H9 (cell line): ENCODE measurements around the gene THSD4. TPM values are rescaled to one million over a fixed set of nuclear protein-coding genes. Genes with fewer than 3 reads are reported as not detected.

Experiments used
- DNase-seq: peaks from one replicate; pipeline ENCODE4 v3.0.0-alpha.2; 2017
- H2AFZ ChIP-seq: one replicate; pipeline ENCODE4 v1.6.1; 2013; ENCODE audit warnings: mild to moderate bottlenecking, low read length, control low read depth, moderate library complexity
- H2AK5ac ChIP-seq: 2 replicates; pipeline ENCODE4 v1.6.1; 2013; ENCODE audit warnings: low read length, control low read depth, mixed read lengths; ENCODE audit not compliant: insufficient read length
- H2BK120ac ChIP-seq: one replicate; pipeline ENCODE4 v1.6.1; 2013; ENCODE audit warnings: low read depth, mild to moderate bottlenecking, low read length, control low read depth, inconsistent platforms; ENCODE audit not compliant: poor library complexity, severe bottlenecking
- H2BK12ac ChIP-seq: 2 replicates; pipeline ENCODE4 v1.6.1; 2013; ENCODE audit warnings: low read length, control low read depth, mixed read lengths, low read depth; ENCODE audit not compliant: insufficient read length
- H2BK15ac ChIP-seq: 2 replicates; pipeline ENCODE4 v1.6.1; 2013; ENCODE audit warnings: low read depth, low read length, control low read depth
- H2BK20ac ChIP-seq: one replicate; pipeline ENCODE4 v1.6.1; 2013; ENCODE audit warnings: low read depth, mild to moderate bottlenecking, low read length, control low read depth, inconsistent platforms; ENCODE audit not compliant: poor library complexity, severe bottlenecking
- H2BK5ac ChIP-seq: 2 replicates; pipeline ENCODE4 v1.6.1; 2013; ENCODE audit warnings: low read length, control low read depth, mixed read lengths; ENCODE audit not compliant: insufficient read length
- H3K14ac ChIP-seq: 2 replicates; pipeline ENCODE4 v1.6.1; 2013; ENCODE audit warnings: low read length, control low read depth; ENCODE audit not compliant: insufficient read depth
- H3K18ac ChIP-seq: 2 replicates; pipeline ENCODE4 v1.6.1; 2013; ENCODE audit warnings: low read depth, mild to moderate bottlenecking, mixed read lengths, low read length, control low read depth; ENCODE audit not compliant: insufficient read length
- H3K23ac ChIP-seq: 2 replicates; pipeline ENCODE4 v1.6.1; 2013; ENCODE audit warnings: low read length, control low read depth, mixed read lengths, low read depth; ENCODE audit not compliant: insufficient read length
- H3K23me2 ChIP-seq: 2 replicates; pipeline ENCODE4 v1.6.1; 2013; ENCODE audit warnings: low read depth, mild to moderate bottlenecking, mixed read lengths, low read length, control low read depth; ENCODE audit not compliant: insufficient read length, poor library complexity, severe bottlenecking
- H3K27ac ChIP-seq: 2 replicates; pipeline ENCODE4 v1.5.1; 2013; ENCODE audit warnings: low read length, control low read depth, mixed read lengths, low read depth; ENCODE audit not compliant: insufficient read length
- H3K27me3 ChIP-seq: 2 replicates; pipeline ENCODE4 v1.6.1; 2013; ENCODE audit warnings: low read length, control low read depth, inconsistent platforms; ENCODE audit not compliant: insufficient read depth
- H3K4ac ChIP-seq: 2 replicates; pipeline ENCODE4 v1.6.1; 2013; ENCODE audit warnings: low read depth, mild to moderate bottlenecking, control low read depth, inconsistent platforms, low read length, moderate library complexity
- H3K4me1 ChIP-seq: 2 replicates; pipeline ENCODE4 v1.6.1; 2013; ENCODE audit warnings: low read length, control low read depth, inconsistent platforms; ENCODE audit not compliant: insufficient read depth
- H3K4me2 ChIP-seq: 2 replicates; pipeline ENCODE4 v1.6.1; 2013; ENCODE audit warnings: low read length, control low read depth, mixed read lengths; ENCODE audit not compliant: insufficient read length, insufficient read depth
- H3K56ac ChIP-seq: 2 replicates; pipeline ENCODE4 v1.6.1; 2013; ENCODE audit warnings: low read depth, mild to moderate bottlenecking, mixed read lengths, low read length, control low read depth; ENCODE audit not compliant: insufficient read length
- H3K79me1 ChIP-seq: 2 replicates; pipeline ENCODE4 v1.6.1; 2013; ENCODE audit warnings: low read depth, mild to moderate bottlenecking, moderate library complexity, low read length, control low read depth, inconsistent platforms; ENCODE audit not compliant: insufficient read depth, poor library complexity, severe bottlenecking
- H3K79me2 ChIP-seq: 2 replicates; pipeline ENCODE4 v1.6.1; 2013; ENCODE audit warnings: low read length, control low read depth, inconsistent platforms; ENCODE audit not compliant: insufficient read depth
- H3K9ac ChIP-seq: 2 replicates; pipeline ENCODE4 v1.6.1; 2013; ENCODE audit warnings: low read length, control low read depth, mixed read lengths; ENCODE audit not compliant: insufficient read length; ENCODE audit errors: extremely low read depth
- H3K9me3 ChIP-seq: one replicate; pipeline ENCODE4 v1.6.1; 2013; ENCODE audit warnings: low read depth, low read length, inconsistent platforms; ENCODE audit not compliant: control insufficient read depth
- H3T11ph ChIP-seq: one replicate; pipeline ENCODE4 v1.6.1; 2013; ENCODE audit warnings: mild to moderate bottlenecking, low read length, control low read depth, inconsistent platforms
- H4K20me1 ChIP-seq: one replicate; pipeline ENCODE4 v1.6.1; 2013; ENCODE audit not compliant: control insufficient read depth, insufficient read length, insufficient read depth
- H4K5ac ChIP-seq: 2 replicates; pipeline ENCODE4 v1.6.1; 2013; ENCODE audit warnings: low read depth, mild to moderate bottlenecking, mixed read lengths, low read length, control low read depth; ENCODE audit not compliant: insufficient read length
- H4K8ac ChIP-seq: replicated peaks from 2 replicates; pipeline ENCODE4 v1.6.1; 2013; ENCODE audit warnings: low read length, control low read depth, mixed read lengths, low read depth; ENCODE audit not compliant: insufficient read length
- H4K91ac ChIP-seq: 2 replicates; pipeline ENCODE4 v1.6.1; 2013; ENCODE audit warnings: low read depth, mild to moderate bottlenecking, moderate library complexity, mixed read lengths, low read length, control low read depth; ENCODE audit not compliant: insufficient read length
- H3K27ac Mint-ChIP-seq, 3 experiments: 2 replicates in 2 of 3; 3 replicates in 1 of 3; pipeline ENCODE4 v1.8.0; 2020 to 2021; ENCODE audit warnings: mixed read lengths in 3 of 3, mild to moderate bottlenecking in 1 of 3, moderate library complexity in 1 of 3
- H3K27me3 Mint-ChIP-seq: 2 replicates; pipeline ENCODE4 v1.8.0; 2021; ENCODE audit warnings: low read depth, mild to moderate bottlenecking, moderate library complexity, mixed read lengths
- H3K36me3 Mint-ChIP-seq, 3 experiments: 2 replicates in 2 of 3; 3 replicates in 1 of 3; pipeline ENCODE4 v1.8.0; 2020 to 2021; ENCODE audit warnings: low read depth in 3 of 3, mixed read lengths in 3 of 3; ENCODE audit not compliant: insufficient read depth in 1 of 3
- H3K4me1 Mint-ChIP-seq, 2 experiments: 2 replicates each; pipeline ENCODE4 v1.8.0; 2020; ENCODE audit warnings: mixed read lengths in 2 of 2
- H3K4me3 Mint-ChIP-seq, 2 experiments: 2 replicates in 1 of 2; 3 replicates in 1 of 2; pipeline ENCODE4 v1.8.0; 2020 to 2021; ENCODE audit warnings: mild to moderate bottlenecking in 2 of 2, mixed read lengths in 2 of 2, moderate library complexity in 1 of 2
- H3K9me3 Mint-ChIP-seq, 2 experiments: 2 replicates in 1 of 2; 3 replicates in 1 of 2; pipeline ENCODE4 v1.8.0; 2020; ENCODE audit warnings: mild to moderate bottlenecking in 2 of 2, mixed read lengths in 2 of 2, moderate library complexity in 1 of 2
- CTCF ChIP-seq: fragments of 200-600 bp; sonication (generic); conservative IDR thresholded peaks from 3 replicates; pipeline ENCODE4 v1.8.0; 2021; ENCODE audit warnings: antibody characterized with exemption, mild to moderate bottlenecking
- WGBS: extraction: QIAGEN DNeasy Blood & Tissue Kit; methylation state at CpG from one replicate; pipeline ENCODE4 v1.1.7; 2013; ENCODE audit warnings: missing lambda C conversion rate, low lambda C conversion rate, mixed read lengths; ENCODE audit not compliant: insufficient read length; ENCODE audit errors: extremely low coverage; 5-methylcytosine and 5-hydroxymethylcytosine counted together
- total RNA-seq: library from RNA; stranded (reverse); gene quantifications from 2 replicates; pipeline ENCODE4 v1.2.1, GENCODE V29; 2021

Gene THSD4
- total RNA-seq, 1 experiment from 2014 or later = 5.5 TPM

GRCh38 chr15:71149646-71150557, 34.6 kb downstream of the THSD4 start:
- H2AFZ ChIP-seq = no peak overlapping the region
- no peak overlapping the region for H2BK20ac ChIP-seq
- no peak overlapping the region for H3K4me3 Mint-ChIP-seq
- H2BK5ac ChIP-seq = no peak overlapping the region
- no peak for TF ChIP-seq CTCF
- no peak overlapping the region for H4K91ac ChIP-seq
- H2BK15ac ChIP-seq = no peak overlapping the region
- peaks cover 18 to 24% of the 10 kb centered on the region in 2 experiments for H3K4me1 Mint-ChIP-seq
- no peaks in the 10 kb centered on the region for H3K79me1 ChIP-seq
- H3K27ac ChIP-seq = no peak overlapping the region
- H3K56ac ChIP-seq = no peak overlapping the region
- no peak overlapping the region for H4K8ac ChIP-seq
- H3K27me3 ChIP-seq = no peaks in the 10 kb centered on the region
- H2AK5ac ChIP-seq = no peak overlapping the region
- H2BK12ac ChIP-seq = no peak overlapping the region
- H3K14ac ChIP-seq = no peak overlapping the region
- no peaks in the 10 kb centered on the region for H3K27me3 Mint-ChIP-seq
- H3K79me2 ChIP-seq = no peaks in the 10 kb centered on the region; the same call in 1 of the 2 replicates
- H3K9me3 Mint-ChIP-seq = no peaks in the 10 kb centered on the region; a peak in 1 of 5 replicates
- no peak overlapping the region for H4K5ac ChIP-seq
- H3K9ac ChIP-seq = no peak overlapping the region
- no peak overlapping the region for H3K4ac ChIP-seq
- peaks cover 2 to 3% (median 2%) of the 10 kb centered on the region in 3 experiments; a peak in 5 of 7 replicates for H3K36me3 Mint-ChIP-seq
- H3K27ac Mint-ChIP-seq = peak overlapping the region in 1 of 3 experiments; percentile 5; a peak in 3 of 7 replicates
- H3K4me1 ChIP-seq = no peaks in the 10 kb centered on the region
- WGBS = no CpG with 5 or more reads among the region's 7 CpGs
- no peak overlapping the region for H3T11ph ChIP-seq
- no peak overlapping the region for H2BK120ac ChIP-seq
- no peak for DNase-seq
- H3K4me2 ChIP-seq = no peak overlapping the region
- no peaks in the 10 kb centered on the region for H3K9me3 ChIP-seq
- H3K23me2 ChIP-seq = no peaks in the 10 kb centered on the region
- no peak overlapping the region for H3K18ac ChIP-seq
- H4K20me1 ChIP-seq = no peaks in the 10 kb centered on the region
- no peak overlapping the region for H3K23ac ChIP-seq
